Femur (tissue), 1 donor: Measurements from ENCODE around the gene TRMT10B.
"Not testable (repeated sequence)": the region's sequence is repeated elsewhere in the genome, so short reads cannot be mapped to it uniquely, and the experiment has no call there.

ENCODE experiments used
- DNase-seq: peaks from one replicate; pipeline ENCODE4 v3.0.0-alpha.2; 2017

Gene TRMT10B

DNA sequence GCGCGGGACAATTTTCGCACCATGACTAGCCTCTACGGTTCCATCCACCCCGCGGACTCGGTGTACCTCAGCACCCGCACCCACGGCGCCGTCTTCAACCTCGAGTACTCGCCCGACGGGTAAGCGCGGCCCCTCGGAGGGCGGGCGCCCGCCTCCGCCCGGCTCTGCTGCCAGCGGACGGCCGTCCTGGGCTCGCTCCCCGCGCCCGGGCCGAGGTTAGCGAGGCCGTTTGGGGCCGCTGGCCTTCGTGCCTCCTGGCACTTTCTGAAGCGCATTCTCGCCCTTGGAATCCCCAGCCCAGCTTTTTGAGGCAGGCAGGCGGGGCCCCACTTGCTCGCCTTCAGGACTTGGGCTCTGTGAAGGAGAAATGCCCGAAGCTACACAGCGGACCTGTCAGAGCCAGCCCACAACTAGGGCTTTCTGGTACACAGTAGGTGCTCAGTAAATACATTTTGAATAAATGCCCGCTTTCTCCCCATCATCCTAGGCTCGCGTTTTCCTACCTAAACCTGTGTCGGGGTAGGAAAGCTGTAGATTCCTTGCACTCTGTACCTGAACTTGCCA is 47.8 kb downstream of the TRMT10B start:
- DNase-seq = peak; percentile 35

DNA sequence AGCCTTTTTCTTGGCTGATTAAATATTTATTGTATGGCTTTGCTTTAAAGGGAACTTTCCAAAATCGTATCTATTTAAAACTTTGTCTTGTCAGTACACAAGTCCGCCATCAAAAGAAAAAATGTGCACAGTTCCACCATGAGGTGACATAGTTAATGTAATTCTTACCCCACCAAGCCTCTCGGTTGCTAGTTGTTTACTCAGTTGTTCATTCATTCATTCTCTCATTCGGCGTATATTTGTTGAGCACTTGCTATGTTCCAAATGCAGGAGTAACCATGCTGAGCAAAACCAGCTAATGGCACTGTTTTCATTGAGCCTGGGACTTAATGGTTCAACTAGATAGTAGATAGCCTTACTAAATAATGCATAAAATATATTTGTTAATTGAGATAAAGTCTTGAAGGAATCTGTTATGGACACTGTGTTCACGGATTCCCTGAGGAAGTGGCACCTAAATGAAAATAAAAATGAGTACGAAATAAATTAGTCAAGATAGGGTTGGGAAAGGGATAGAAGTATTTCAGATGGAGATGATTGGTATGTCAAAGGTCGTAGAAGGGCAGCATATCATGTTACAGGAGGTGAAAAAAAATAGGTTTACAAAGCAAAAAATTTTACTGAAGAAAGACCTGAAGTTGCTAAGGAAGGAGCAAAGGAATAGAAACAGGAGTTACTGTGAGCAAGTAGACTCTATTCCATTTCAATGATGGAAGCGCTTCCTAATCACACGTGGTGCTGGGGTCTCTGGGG is 48.5 kb downstream of the TRMT10B start:
- DNase-seq = no peak

DNA sequence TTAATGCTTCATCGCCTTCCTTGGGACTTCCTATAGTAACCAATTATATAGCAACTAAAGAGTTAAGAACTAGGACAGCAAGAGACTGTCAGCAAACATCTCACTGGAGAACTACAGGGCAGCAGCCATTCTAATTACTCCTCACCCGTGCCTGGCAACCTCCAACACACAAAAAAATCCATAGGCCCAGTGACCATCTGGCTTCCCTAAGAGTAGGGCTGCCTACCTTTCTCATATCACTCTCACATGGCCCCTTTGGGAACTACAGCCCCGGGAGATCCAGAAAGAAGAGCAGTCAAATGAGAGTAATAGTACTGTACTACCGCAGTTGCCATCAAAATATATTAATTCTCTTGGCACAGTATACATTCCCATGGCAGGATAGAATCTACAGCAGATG is 52.7 kb downstream of the TRMT10B start:
- no peak for DNase-seq

DNA sequence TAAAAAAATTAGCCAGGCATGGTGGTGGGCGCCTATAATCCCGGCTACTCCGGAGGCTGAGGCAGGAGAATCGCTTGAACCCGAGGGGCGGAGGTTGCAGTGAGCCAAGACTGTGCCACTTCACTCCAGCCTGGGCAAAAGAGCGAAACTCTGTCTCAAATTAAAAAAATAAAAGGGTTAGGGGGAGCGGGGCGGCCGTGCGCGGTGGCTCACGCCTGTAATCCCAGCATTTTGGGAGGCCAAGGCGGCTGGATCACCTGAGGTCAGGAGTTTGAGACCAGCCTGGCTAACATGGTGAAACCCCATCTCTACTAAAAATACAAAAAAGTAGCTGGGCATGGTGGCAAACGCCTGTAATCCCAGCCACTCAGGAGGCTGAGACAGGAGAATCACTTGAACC is 56.1 kb downstream of the TRMT10B start:
- not testable (repeated sequence) for DNase-seq

DNA sequence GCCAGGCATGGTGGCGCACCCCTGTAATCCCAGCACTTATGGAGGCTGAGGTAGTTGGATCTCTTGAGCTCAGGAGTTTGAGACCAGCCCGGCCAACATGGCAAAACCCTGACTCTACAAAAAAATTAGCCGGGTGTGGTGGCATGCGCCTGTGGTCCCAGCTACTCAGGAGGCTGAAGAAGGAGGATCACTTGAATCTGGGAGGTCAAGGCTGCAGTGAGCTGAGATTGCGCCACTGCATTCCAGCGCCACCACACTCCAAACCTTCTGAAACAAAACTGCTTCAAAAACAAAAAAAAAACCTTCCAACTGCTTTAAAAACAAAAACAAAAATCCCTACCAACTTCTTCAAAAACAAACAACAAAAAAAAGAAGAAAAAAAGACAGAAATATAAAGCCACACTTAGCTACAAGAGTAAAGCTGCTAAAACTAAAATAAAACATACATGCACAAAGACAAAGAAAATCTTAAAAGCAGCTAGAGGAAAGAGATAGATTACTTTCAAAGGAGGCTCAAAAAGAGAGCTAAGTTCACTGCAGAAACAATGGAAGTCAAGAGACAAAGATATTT is 58.4 kb downstream of the TRMT10B start:
- no peak for DNase-seq

DNA sequence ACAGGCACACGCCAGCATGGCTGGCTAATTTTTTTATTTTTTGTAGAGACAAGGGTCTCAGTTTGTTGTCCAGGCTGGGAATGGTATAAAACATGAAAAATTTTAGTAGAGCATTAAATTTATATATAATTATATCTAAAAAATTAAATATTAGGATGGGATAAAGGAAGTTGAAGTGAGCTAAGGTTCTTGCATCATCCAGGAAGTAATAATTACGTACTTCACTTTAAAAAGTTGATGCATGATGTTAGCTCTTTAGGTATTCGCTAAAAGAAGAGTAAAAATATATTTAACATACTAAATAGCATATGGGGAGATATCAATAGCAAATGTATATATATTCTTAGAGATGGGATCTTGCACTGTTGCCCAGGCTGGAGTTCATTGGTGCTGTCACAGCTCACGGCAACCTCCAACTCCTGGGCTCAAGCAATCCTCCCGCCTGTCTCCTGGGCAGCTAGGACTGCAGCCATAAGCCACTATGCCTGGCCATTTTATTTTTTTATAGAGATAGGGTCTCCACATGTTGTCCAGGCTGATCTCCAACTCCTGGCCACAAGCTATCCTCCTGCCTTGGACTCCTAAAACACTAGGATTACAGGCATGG is 59.3 kb downstream of the TRMT10B start:
- DNase-seq = no peak

DNA sequence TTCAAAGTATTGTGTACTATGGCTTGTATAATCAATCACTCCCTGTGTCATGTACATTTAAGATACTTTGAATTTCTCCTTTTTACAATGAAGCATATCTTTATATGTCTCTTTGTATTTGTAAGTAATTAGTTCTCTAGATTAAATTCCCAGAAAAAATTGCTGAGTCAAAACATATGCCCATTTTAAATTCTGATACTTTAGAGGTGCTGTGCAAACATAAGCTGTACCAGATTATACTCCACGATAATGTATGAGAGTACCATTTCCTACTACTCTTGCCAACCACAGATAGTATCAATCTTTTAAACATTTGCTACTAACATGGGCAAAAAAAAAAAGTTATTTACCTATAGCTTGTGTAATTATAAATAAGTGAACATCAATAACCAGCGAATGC is 65.2 kb downstream of the TRMT10B start:
- DNase-seq = no peak

DNA sequence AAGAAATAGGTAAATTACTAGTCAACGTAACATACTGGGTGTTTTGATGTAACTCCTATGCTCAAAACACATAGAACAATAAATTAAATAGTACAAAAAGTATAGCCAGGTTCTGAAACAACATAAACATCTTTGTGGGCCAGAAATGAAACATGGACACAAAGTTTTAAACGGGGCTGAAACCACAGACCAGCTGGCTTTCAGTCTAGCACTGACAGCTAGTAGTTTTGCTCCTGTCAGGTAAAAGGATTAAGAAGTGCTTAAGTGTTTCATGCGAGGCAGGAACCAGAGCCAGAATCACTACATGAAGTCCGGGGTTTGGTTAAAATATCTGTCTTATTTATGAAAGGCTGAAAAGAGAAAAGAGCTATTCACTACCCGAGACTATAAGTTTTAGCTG is 66.5 kb downstream of the TRMT10B start:
- DNase-seq = no peak

DNA sequence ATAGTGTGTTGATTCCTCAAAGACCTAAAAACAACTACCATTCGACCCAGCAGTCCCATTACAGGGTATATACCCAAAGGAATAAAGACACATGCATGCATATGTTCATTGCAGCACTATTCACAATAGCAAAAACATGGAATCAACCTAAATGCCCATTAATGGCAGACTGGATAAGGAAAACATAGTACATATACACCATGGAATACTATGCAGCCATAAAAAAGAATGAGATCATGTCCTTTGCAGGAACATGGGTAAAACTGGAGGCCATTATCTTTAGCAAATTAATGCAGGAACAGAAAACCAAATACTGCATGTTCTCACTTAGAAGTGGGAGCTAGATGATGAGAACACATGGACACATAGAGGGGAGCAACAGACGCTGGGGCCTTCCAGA is 71.6 kb downstream of the TRMT10B start:
- DNase-seq = not testable (repeated sequence)

DNA sequence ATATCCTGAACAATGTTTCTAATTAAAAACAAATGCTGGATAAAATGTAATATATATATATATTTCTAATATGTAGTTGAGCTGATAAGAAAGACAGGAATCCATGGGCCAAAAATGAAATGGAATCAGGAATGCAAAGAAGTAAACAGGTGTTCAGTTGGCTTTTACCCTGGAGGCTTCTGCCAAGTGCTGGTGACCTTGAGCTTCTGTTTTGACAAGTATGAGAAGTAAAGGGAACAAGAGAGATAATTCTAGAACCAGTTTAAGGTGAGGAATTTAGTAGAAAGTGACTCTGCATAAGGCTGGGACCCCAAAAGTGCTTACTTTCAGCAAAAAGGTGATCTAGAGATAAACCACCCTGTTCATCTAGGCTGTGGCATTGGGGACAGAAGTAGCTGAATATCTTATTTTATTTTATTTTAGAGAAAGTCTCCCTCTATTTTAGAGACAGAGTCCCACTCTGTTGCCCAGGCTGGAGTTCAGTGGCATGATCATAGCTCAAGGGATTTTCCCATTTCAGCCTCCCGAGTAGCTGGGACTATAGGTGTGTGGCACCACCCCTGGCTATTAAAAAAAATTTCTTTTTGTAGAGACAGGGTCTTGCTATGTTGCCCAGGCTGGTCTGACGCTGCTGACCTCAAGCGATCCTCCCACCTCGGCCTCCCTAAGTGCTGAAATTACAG is 74.0 kb downstream of the TRMT10B start:
- DNase-seq = no peak
